NCI-H345 treated with DMSO at 0.1 percent for 48 hours (cell line): ENCODE measurements around the gene BRICD5.

Experiments used
- DNase-seq: peaks from one replicate; lab custom pipeline; 2025; ENCODE audit not compliant: unreplicated experiment; lab: John Stamatoyannopoulos, UW

The BRICD5 gene

DNA sequence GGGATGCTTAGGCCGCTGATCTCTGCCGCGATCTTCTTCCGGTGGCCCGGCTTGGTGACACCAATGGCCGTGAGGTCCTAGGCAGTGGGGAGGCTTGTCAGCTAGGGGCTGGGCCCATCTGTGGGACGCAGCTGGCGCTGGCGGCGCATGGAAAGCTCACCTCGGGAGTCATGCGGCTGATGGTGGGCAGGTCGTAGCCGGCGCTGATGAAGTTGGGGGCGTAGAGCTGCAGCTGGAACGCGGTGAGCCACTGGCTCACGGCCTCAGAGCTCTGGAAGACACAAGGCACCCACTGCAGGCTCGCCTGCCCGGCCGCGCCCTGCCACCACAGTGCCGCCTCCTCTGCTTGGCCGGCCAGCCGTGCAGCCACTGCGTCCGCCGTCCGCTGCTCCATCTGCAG is 27.0 kb downstream of the BRICD5 start:
- DNase-seq = no peak

- DNase-seq = no peak
Observed at GRCh38 chr16:2181952-2182351, 28.7 kb downstream of the BRICD5 start.

DNA sequence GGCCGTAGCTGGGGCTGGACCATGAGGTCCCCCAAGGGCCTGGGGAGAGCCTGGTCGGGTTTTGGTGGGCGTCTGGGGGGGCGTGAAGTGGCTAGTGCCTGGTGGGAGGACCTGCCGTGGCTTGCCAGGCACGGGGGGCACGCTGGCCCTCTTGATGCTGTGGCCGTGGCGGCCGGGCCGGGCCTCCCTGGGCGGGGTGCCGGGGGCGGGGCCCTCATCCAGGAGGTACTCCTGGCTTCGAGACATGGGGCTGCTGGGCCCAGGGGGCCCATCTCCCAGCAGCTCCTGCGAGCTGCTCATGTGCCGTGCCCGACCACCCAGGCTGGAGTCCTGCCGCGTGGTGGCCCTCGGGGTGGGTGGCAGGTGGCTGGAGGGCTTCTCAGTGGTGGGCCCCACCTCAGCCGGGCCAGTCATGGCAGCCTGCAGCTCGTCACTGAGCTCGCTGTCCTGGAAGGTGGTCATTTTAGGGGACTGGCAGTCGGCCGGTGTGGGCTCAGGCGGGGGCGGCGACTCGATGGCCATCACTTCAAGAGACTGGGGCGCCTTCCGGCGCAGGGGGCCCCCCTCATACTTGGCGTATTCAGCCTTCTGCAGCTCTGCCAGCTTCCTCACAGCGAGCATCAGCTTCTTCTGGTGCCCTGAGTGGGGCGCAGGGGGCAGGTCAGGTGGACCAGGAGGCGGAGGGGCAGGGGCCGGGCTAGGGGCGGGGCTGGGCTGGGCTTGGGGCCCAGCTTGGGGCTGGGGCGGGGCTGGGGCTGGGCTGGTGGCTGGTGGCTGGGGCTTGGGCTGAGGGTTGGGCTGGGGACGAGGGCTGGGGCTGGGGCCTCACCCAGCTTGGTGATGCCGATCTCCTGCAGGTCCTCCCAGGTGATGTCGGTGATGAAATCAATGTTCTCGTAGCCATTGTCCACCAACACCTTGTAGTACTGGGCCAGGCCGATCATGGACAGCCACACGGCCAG is 29.4 kb downstream of the BRICD5 start:
- DNase-seq = no peak

GRCh38 chr16:2180461-2180860 is 30.2 kb downstream of the BRICD5 start:
- no peak for DNase-seq

DNA sequence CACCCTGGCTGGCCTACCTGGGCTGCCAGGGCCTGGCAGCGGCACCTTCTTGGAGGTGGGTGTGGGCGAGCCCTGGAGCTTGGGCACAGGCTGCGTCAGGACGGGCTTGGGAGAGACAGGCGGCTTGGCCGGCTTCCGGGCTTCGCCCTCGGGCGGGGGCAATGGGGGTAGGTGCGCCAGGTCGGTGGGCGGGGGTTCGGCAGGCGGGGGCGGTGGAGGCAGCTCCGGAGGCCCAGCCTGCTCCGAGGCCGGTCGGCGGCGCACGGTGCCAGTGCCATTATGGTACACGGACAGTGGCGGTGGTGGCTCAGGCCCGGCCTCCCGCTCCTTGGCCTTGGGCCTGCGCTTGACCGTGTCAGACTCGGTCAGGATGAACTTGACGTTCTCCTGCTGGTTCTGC is 31.1 kb downstream of the BRICD5 start:
- DNase-seq = no peak

- DNase-seq = no peak
Observed at GRCh38 chr16:2179107-2179501, 31.6 kb downstream of the BRICD5 start.

GRCh38 chr16:2178321-2179106 is 32.1 kb downstream of the BRICD5 start:
- no peak for DNase-seq

GRCh38 chr16:2177561-2177960 is 33.1 kb downstream of the BRICD5 start:
- DNase-seq = no peak

DNA sequence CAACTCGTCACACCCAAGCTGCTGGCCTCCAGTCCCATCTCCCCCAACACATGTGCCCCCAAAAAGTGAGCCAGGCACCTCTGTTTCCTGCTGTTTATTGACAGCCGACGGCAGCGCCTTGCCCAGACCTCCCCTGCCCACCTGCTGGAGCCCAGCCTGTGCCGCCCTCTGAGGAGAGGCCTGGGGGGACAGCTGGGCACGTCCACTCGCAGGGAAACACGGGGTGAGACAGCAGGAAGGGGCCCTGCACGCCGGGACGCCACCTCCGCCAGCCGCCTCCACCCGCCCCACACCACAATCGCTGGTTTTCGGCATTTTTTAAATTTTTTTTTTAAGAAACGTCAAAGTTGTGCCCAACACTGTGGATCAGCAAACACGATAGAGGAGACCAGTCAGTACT is 33.6 kb downstream of the BRICD5 start:
- DNase-seq = no peak

GRCh38 chr16:2176047-2176446 is 34.6 kb downstream of the BRICD5 start:
- DNase-seq = no peak

GRCh38 chr16:2175454-2175853 is 35.2 kb downstream of the BRICD5 start:
- DNase-seq = no peak

GRCh38 chr16:2174396-2175131 is 36.1 kb downstream of the BRICD5 start:
- no peak for DNase-seq

- no peak for DNase-seq
Observed at GRCh38 chr16:2173916-2174315, 36.7 kb downstream of the BRICD5 start.

DNA sequence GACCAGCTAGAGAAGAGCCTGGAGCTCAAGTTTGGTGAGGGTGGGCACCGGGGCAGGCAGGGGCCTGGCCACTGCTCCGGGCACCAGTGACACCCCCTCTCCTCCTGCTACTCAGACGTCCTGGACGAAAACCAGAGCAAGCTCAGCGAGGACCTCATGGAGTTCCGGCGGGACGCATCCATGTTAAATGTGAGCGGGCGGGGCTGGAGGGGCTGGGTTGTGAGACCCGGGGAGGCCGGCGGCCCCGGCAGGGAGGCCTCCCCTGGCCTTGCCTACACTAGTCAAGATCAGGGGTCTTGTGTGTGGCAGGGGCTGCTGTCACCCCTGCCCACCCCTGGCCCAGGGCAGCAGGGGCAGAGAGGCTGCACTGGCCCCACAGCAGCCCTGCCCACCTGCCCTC is 37.3 kb downstream of the BRICD5 start:
- DNase-seq = no peak

GRCh38 chr16:2172688-2173335 is 37.9 kb downstream of the BRICD5 start:
- no peak for DNase-seq

DNA sequence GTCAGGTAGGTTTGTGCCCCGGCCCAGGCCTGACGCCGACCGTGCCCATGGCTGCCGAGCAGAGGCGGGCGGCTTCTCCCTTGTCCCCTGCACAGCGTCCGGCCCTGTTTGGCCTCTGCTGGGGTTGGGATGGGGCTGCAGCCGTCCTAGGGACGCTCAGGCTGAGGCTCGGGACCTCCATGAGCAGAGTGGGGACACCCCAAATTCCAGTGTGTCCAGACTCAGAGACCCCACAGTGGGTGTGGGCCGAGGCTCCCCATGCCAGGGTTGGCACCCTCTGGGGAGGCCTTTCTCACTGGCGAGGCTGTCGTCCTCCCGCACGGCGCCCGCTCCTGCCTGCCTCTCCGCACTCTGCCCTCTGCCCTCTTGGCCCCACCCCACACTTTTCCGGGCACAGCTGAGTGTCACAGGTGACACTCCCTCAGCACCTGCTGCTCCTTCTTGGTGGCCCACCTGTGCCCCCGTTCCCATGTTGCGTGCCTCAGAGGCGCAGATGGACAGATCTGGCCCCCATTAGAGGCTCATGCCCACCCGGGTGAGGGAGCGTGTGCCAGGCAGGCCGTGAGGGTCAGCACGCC is 39.0 kb downstream of the BRICD5 start:
- DNase-seq = no peak

GRCh38 chr16:2170587-2171435 is 39.9 kb downstream of the BRICD5 start:
- no peak for DNase-seq

DNA sequence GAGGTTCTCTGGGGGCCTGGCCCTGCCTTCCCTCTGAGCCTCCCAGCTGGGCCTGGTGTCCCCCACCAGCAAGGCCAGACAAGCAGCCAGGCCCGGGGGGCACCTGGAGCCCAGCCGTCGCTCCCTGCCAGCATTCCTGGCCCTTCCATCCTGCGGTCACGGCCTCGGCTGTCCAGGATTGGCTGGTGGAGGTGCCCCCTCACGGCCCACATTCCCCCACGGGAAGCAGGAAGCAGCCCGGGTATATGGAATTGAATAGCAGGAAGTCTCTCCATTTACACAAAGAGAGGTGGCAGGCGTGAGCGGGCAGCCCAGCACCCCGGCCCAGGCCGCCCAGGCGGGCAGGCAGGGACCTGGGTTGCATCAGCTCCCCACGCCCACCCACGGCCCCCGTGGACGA is 40.6 kb downstream of the BRICD5 start:
- DNase-seq = no peak

DNA sequence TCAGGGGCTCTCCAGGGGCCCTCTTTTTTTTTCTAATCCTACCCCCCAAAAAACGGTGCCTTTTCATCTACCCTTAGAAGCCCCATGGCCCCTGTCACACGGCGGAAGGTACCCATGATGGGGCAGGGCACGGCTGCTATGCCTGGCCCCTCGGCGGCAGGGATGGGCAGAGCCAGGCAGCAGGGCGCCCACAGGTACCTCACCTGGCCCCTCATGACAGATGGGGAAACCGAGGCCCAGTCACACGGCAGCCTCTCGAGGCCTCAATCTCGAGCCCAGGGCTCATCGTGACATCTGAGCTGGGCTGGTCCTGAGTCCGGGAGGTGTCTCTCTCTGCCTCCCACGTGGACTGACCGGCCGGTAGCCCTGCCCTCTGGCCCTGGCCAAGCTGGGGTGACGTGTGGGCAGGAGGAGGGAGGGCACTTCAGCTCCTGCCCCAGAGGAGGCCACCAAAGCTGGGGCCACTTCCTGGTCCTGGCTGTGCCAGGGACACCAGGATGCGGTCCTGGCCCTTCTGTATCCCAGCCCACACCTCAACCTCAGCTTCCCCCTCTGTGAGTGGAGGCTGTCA is 43.5 kb downstream of the BRICD5 start:
- no peak for DNase-seq
